Measurements from ENCODE around the gene FMOD. TPM values are rescaled to one million over a fixed set of nuclear protein-coding genes. Genes with fewer than 3 reads are reported as not detected.
A peak's percentile ranks its signal among the peaks of the same experiment; 100 is the strongest.

Gene FMOD
- total and polyA plus RNA-seq, 2 donors (not counting 3 experiments of a cell fraction or from before 2014, with no cell fraction given) = 0.11 to 0.12 TPM

DNA sequence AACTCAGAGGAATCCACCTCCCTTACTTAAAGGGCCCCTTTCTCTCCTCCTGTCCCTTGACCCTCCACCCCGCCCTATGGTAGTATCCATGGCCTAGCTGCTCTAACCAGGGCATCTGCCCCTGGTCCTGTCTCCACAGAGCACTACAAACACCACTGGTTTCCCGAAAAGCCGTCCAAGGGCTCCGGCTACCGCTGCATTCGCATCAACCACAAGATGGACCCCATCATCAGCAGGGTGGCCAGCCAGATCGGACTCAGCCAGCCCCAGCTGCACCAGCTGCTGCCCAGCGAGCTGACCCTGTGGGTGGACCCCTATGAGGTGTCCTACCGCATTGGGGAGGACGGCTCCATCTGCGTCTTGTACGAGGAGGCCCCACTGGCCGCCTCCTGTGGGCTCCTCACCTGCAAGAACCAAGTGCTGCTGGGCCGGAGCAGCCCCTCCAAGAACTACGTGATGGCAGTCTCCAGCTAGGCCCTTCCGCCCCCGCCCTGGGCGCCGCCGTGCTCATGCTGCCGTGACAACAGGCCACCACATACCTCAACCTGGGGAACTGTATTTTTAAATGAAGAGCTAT lies 43.9 kb downstream of the FMOD start:
- POLR2A ChIA-PET = interaction anchor here (0.7 to 4.9 kb wide), 7 partner anchors 10 to 48 kb away, joined by 3 to 115 read pairs (median 4); no protein-coding TSS in a partner anchor
- TF ChIP-seq GATA2 (IDR thresholded peaks at IDR 0.05; ENCODE audit: insufficient read depth, insufficient read length, low read depth, low read length) (no peak), FOS (IDR thresholded peaks at IDR 0.05; ENCODE audit: borderline replicate concordance, insufficient read depth, low read length) (no peak), POLR2A (IDR thresholded peaks at IDR 0.05; ENCODE audit: low read depth, low read length) (no peak), MYC (IDR thresholded peaks at IDR 0.05; ENCODE audit: low read depth, low read length) (no peak), JUN (IDR thresholded peaks at IDR 0.05; ENCODE audit: borderline replicate concordance, insufficient read depth, insufficient read length, low read depth) (no peak), EZH2 (IDR thresholded peaks at IDR 0.05; ENCODE audit: borderline replicate concordance, low read depth, low read length, severe bottlenecking) (no peak), POLR2AphosphoS5 (IDR thresholded peaks at IDR 0.05; ENCODE audit: insufficient read depth, low read depth, low read length) (no peak)
- TF ChIP-seq, protein P1, sequence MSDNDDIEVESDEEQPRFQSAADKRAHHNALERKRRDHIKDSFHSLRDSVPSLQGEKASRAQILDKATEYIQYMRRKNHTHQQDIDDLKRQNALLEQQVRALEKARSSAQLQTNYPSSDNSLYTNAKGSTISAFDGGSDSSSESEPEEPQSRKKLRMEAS (IDR thresholded peaks at IDR 0.05; ENCODE audit: insufficient read depth, insufficient read length) = no peak
- TF ChIP-seq, protein P2, sequence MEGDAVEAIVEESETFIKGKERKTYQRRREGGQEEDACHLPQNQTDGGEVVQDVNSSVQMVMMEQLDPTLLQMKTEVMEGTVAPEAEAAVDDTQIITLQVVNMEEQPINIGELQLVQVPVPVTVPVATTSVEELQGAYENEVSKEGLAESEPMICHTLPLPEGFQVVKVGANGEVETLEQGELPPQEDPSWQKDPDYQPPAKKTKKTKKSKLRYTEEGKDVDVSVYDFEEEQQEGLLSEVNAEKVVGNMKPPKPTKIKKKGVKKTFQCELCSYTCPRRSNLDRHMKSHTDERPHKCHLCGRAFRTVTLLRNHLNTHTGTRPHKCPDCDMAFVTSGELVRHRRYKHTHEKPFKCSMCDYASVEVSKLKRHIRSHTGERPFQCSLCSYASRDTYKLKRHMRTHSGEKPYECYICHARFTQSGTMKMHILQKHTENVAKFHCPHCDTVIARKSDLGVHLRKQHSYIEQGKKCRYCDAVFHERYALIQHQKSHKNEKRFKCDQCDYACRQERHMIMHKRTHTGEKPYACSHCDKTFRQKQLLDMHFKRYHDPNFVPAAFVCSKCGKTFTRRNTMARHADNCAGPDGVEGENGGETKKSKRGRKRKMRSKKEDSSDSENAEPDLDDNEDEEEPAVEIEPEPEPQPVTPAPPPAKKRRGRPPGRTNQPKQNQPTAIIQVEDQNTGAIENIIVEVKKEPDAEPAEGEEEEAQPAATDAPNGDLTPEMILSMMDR (IDR thresholded peaks at IDR 0.05; ENCODE audit: extremely low read depth in 1 of 2, insufficient read depth in 1 of 2, low read depth in 1 of 2, low read length in 2 of 2) = no peak
- CTCF ChIA-PET = interaction anchor here (1.0 to 7.8 kb wide), 11 partner anchors 9 to 134 kb away, joined by 3 to 88 read pairs (median 13); no protein-coding TSS in a partner anchor
- no peaks in the 10 kb centered on the region for H3K9me1 ChIP-seq (replicated peaks; ENCODE audit: control insufficient read depth, extremely low read depth, insufficient read depth, low read length)
- intact Hi-C loops (cut with micrococcal nuclease) (loop anchor here (1.0 kb wide), 1 partner anchor 13 kb away; no protein-coding TSS in a partner anchor), dilution Hi-C loops (cut with MboI; ENCODE audit: extremely low pct_ligation_motif_present, low sequenced_read_pairs) (no loop called here)
- no peak overlapping the region for H3K27ac ChIP-seq (ENCODE audit: insufficient read depth, low read depth, low read length)
- peak; percentile 42 for DNase-seq (ENCODE audit: low read depth, low spot score)
- peaks cover 6% of the 10 kb centered on the region for H3K79me2 ChIP-seq (ENCODE audit: control insufficient read depth, insufficient read depth, low read length)
- no peak overlapping the region for H3K9ac ChIP-seq (replicated peaks; ENCODE audit: extremely low read depth, insufficient read depth, low read length)
- peaks cover 2 to 12% of the 10 kb centered on the region in 2 experiments for H3K36me3 ChIP-seq (ENCODE audit: control insufficient read depth in 2 of 2, extremely low read depth in 1 of 2, insufficient read depth in 2 of 2, low read length in 2 of 2)
- H4K20me1 ChIP-seq (replicated peaks; ENCODE audit: control insufficient read depth, extremely low read depth, insufficient read depth, low read length) = peaks cover 5% of the 10 kb centered on the region
- H2AFZ ChIP-seq (ENCODE audit: low read depth, low read length) = no peak overlapping the region
- H3K27me3 ChIP-seq (ENCODE audit: control insufficient read depth in 2 of 2, insufficient read depth in 2 of 2, low read length in 2 of 2) = no peaks in the 10 kb centered on the region
- H3K4me3 ChIP-seq (replicated peaks in 1 of 3; ENCODE audit: insufficient read depth in 1 of 3, low read depth in 1 of 3, low read length in 3 of 3) = peak overlapping the region in 2 of 3 experiments; percentile 70 to 97
- H3K9me3 ChIP-seq (replicated peaks; ENCODE audit: control insufficient read depth, insufficient read depth, low read length) = no peaks in the 10 kb centered on the region
- peak overlapping the region; percentile 62 for H3K4me2 ChIP-seq (ENCODE audit: insufficient read depth, low read length)
- FAIRE-seq = no peak
- H3K4me1 ChIP-seq (ENCODE audit: control insufficient read depth, extremely low read depth, insufficient read depth, low read length) = peaks cover 19% of the 10 kb centered on the region
- BruUV-seq (replicated peaks) = no TSS peak
